Astrocyte (in vitro differentiated cells and primary cell): ENCODE data around the gene PCARE. TPM values are rescaled to one million over a fixed set of nuclear protein-coding genes. Genes with fewer than 3 reads are reported as not detected.

Experiments used
- DNase-seq: peaks from one replicate; pipeline ENCODE4 v3.0.0-alpha.2; 2010; ENCODE audit warnings: low read depth
- FAIRE-seq: peaks from 2 replicates; lab custom pipeline; 2011; peaks lifted over from hg19 to GRCh38; lab: Jason Lieb, UNC
- H2AFZ ChIP-seq: 2 replicates; pipeline ENCODE4 v1.6.0; 2012; ENCODE audit warnings: low read depth, low read length, inconsistent platforms
- H3K27ac ChIP-seq: 2 replicates; pipeline ENCODE4 v1.5.1; 2011; ENCODE audit warnings: low read depth, low read length, inconsistent platforms
- H3K27me3 ChIP-seq: 2 replicates; pipeline ENCODE4 v1.6.0; 2011; ENCODE audit warnings: low read length, inconsistent platforms; ENCODE audit not compliant: insufficient read depth
- H3K36me3 ChIP-seq: 2 replicates; pipeline ENCODE4 v1.5.1; 2011; ENCODE audit warnings: low read length, inconsistent platforms; ENCODE audit not compliant: insufficient read depth
- H3K4me1 ChIP-seq: 2 replicates; pipeline ENCODE4 v1.5.1; 2011; ENCODE audit warnings: low read length, inconsistent platforms; ENCODE audit not compliant: insufficient read depth
- H3K4me2 ChIP-seq: 2 replicates; pipeline ENCODE4 v1.6.0; 2012; ENCODE audit warnings: low read length, inconsistent platforms
- H3K4me3 ChIP-seq: 2 replicates; pipeline ENCODE4 v1.5.1; 2011; ENCODE audit warnings: low read depth, mild to moderate bottlenecking, low read length, inconsistent platforms; ENCODE audit not compliant: insufficient read depth
- H3K79me2 ChIP-seq: 2 replicates; pipeline ENCODE4 v1.6.0; 2012; ENCODE audit warnings: mild to moderate bottlenecking, low read length, inconsistent platforms; ENCODE audit not compliant: insufficient read depth
- H3K9ac ChIP-seq: 2 replicates; pipeline ENCODE4 v1.6.0; 2012; ENCODE audit warnings: mild to moderate bottlenecking, low read length, inconsistent platforms
- H3K9me3 ChIP-seq: 2 replicates; pipeline ENCODE4 v1.5.1; 2012; ENCODE audit warnings: low read depth, mild to moderate bottlenecking, low read length, inconsistent platforms; ENCODE audit not compliant: insufficient read depth
- H4K20me1 ChIP-seq: 2 replicates; pipeline ENCODE4 v1.6.0; 2012; ENCODE audit warnings: low read length, inconsistent platforms; ENCODE audit not compliant: insufficient read depth
- H3K27ac Mint-ChIP-seq: one replicate; pipeline ENCODE4 v1.8.0; 2021; ENCODE audit warnings: mild to moderate bottlenecking, mixed read lengths; ENCODE audit not compliant: unreplicated experiment
- H3K27me3 Mint-ChIP-seq: one replicate; pipeline ENCODE4 v1.8.0; 2021; ENCODE audit warnings: low read depth, mixed read lengths; ENCODE audit not compliant: unreplicated experiment
- H3K36me3 Mint-ChIP-seq: one replicate; pipeline ENCODE4 v1.8.0; 2021; ENCODE audit warnings: low read depth, mixed read lengths; ENCODE audit not compliant: unreplicated experiment
- H3K4me1 Mint-ChIP-seq: one replicate; pipeline ENCODE4 v1.8.0; 2021; ENCODE audit warnings: low read depth, mixed read lengths; ENCODE audit not compliant: unreplicated experiment
- H3K4me3 Mint-ChIP-seq: one replicate; pipeline ENCODE4 v1.8.0; 2021; ENCODE audit warnings: mild to moderate bottlenecking, moderate library complexity, mixed read lengths; ENCODE audit not compliant: unreplicated experiment
- H3K9me3 Mint-ChIP-seq: one replicate; pipeline ENCODE4 v1.8.0; 2021; ENCODE audit warnings: mild to moderate bottlenecking, mixed read lengths; ENCODE audit not compliant: unreplicated experiment
- EZH2 ChIP-seq: IDR thresholded peaks from 2 replicates; pipeline ENCODE4 v1.6.1; 2012; ENCODE audit warnings: mild to moderate bottlenecking, low read length, inconsistent platforms; ENCODE audit not compliant: insufficient read depth
- total RNA-seq: library from RNA; stranded (reverse); gene quantifications from 2 replicates; pipeline ENCODE4 v1.2.1, GENCODE V29; 2021
- TF ChIP-seq, protein P1 (sequence below): IDR thresholded peaks from 2 replicates; pipeline ENCODE4 v1.5.1; 2011; ENCODE audit warnings: low read depth, mild to moderate bottlenecking, inconsistent platforms, low read length, moderate library complexity; ENCODE audit not compliant: insufficient read depth

The PCARE gene
- total RNA-seq, 1 donor from 2014 or later, result not detected

GRCh38 chr2:29119211-29119610 is 44.9 kb upstream of the PCARE start:
- Mint-ChIP-seq H3K36me3 (peaks cover 7% of the 10 kb centered on the region), H3K4me1 (peaks cover 34% of the 10 kb centered on the region), H3K27ac (no peak overlapping the region), H3K4me3 (no peak overlapping the region), H3K27me3 (no peaks in the 10 kb centered on the region), H3K9me3 (peaks cover under 1% of the 10 kb centered on the region)
- no peak overlapping the region for H3K9ac ChIP-seq
- H3K27me3 ChIP-seq, result no peaks in the 10 kb centered on the region
- H4K20me1 ChIP-seq, result no peaks in the 10 kb centered on the region
- peaks cover 38% of the 10 kb centered on the region for H3K4me1 ChIP-seq
- FAIRE-seq (no peak), DNase-seq (no peak)
- H3K4me2 ChIP-seq, result no peak overlapping the region
- H3K27ac ChIP-seq, result no peak overlapping the region
- no peak overlapping the region for H3K4me3 ChIP-seq
- TF ChIP-seq EZH2, result no peak
- TF ChIP-seq, protein P1, sequence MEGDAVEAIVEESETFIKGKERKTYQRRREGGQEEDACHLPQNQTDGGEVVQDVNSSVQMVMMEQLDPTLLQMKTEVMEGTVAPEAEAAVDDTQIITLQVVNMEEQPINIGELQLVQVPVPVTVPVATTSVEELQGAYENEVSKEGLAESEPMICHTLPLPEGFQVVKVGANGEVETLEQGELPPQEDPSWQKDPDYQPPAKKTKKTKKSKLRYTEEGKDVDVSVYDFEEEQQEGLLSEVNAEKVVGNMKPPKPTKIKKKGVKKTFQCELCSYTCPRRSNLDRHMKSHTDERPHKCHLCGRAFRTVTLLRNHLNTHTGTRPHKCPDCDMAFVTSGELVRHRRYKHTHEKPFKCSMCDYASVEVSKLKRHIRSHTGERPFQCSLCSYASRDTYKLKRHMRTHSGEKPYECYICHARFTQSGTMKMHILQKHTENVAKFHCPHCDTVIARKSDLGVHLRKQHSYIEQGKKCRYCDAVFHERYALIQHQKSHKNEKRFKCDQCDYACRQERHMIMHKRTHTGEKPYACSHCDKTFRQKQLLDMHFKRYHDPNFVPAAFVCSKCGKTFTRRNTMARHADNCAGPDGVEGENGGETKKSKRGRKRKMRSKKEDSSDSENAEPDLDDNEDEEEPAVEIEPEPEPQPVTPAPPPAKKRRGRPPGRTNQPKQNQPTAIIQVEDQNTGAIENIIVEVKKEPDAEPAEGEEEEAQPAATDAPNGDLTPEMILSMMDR, result no peak
- no peaks in the 10 kb centered on the region for H3K36me3 ChIP-seq
- peaks cover 62% of the 10 kb centered on the region for H3K79me2 ChIP-seq
- no peak overlapping the region for H2AFZ ChIP-seq
- no peaks in the 10 kb centered on the region for H3K9me3 ChIP-seq

GRCh38 chr2:29117636-29118303 is 43.4 kb upstream of the PCARE start:
- TF ChIP-seq, protein P1, result no peak
- no peak for TF ChIP-seq EZH2
- H3K9me3 ChIP-seq, result no peaks in the 10 kb centered on the region
- peaks cover 7% of the 10 kb centered on the region for H3K36me3 Mint-ChIP-seq
- no peaks in the 10 kb centered on the region for H3K9me3 Mint-ChIP-seq
- H4K20me1 ChIP-seq, result no peaks in the 10 kb centered on the region
- H3K36me3 ChIP-seq, result no peaks in the 10 kb centered on the region
- peak overlapping the region; percentile 98 for H3K4me2 ChIP-seq
- FAIRE-seq, result no peak
- H3K4me1 ChIP-seq, result peaks cover 43% of the 10 kb centered on the region
- peak overlapping the region; percentile 54 for H3K4me3 Mint-ChIP-seq
- peak overlapping the region; percentile 93 for H3K9ac ChIP-seq
- H3K27ac ChIP-seq, result peak overlapping the region; percentile 85
- peak overlapping the region; percentile 26 for H3K4me3 ChIP-seq
- H3K27ac Mint-ChIP-seq, result peak overlapping the region; percentile 59
- peaks cover 62% of the 10 kb centered on the region for H3K79me2 ChIP-seq
- H3K27me3 Mint-ChIP-seq, result no peaks in the 10 kb centered on the region
- peak; percentile 85 for DNase-seq
- H3K4me1 Mint-ChIP-seq, result peaks cover 41% of the 10 kb centered on the region
- no peak overlapping the region for H2AFZ ChIP-seq
- no peaks in the 10 kb centered on the region for H3K27me3 ChIP-seq
